Fibroblast of the aortic adventitia (primary cell): ENCODE results near the gene CLEC16A. TPM values are rescaled to one million over a fixed set of nuclear protein-coding genes. Genes with fewer than 3 reads are reported as not detected.

Experiments
- DNase-seq: peaks from one replicate; pipeline ENCODE4 v3.0.0-alpha.2; 2010; ENCODE audit warnings: low read depth
- H3K4me3 ChIP-seq: 2 replicates; pipeline ENCODE4 v1.5.1; 2011; ENCODE audit warnings: low read depth, mild to moderate bottlenecking, control low read depth, low read length, moderate library complexity
- total RNA-seq: library from RNA; depleted of rRNA; stranded (reverse); fragments of >200 nt; gene quantifications from 2 replicates; pipeline ENCODE4 v1.2.3, GENCODE V29; 2012; ENCODE audit warnings: low replicate concordance
- TF ChIP-seq, protein P1 (sequence below): IDR thresholded peaks from 2 replicates; pipeline ENCODE4 v1.5.1; 2011; ENCODE audit warnings: mild to moderate bottlenecking, low read length, control low read depth, inconsistent platforms; ENCODE audit not compliant: insufficient read depth

Gene CLEC16A
- total RNA-seq, 1 donor = 16.3 TPM

DNA sequence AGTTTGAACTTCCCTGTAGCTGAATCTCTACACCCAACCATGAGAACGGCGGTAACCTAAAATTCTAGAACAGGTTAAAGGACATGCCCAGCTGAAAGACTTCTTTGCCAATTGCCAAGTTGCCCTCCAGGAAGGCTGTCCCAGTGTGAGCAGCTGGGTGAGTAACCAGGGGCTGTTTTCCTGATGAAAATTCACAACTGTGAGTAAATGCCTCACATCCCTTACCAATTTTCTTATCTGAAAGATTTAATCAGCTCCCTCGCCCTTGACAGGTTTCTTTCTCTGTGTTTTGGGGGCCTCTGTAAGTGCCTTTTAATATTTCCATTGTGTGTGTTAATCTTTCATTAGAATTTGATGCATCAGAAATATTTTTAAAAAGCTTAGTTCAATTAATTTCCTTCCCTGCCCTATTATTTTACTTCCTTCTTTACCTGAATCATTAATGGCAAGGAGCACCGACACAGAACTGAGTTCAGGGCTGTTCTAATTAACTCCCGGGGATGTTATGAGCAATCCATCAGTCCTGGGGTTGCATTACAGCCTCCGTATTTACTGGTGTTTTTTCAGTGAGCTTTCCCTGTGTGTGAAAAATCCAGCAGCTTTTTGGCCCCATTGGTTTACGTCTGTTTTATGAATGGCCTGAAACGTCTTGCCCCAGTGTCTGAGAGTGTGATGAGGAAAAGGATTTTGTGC, 152.9 kb downstream of the CLEC16A start:
- TF ChIP-seq, protein P1, sequence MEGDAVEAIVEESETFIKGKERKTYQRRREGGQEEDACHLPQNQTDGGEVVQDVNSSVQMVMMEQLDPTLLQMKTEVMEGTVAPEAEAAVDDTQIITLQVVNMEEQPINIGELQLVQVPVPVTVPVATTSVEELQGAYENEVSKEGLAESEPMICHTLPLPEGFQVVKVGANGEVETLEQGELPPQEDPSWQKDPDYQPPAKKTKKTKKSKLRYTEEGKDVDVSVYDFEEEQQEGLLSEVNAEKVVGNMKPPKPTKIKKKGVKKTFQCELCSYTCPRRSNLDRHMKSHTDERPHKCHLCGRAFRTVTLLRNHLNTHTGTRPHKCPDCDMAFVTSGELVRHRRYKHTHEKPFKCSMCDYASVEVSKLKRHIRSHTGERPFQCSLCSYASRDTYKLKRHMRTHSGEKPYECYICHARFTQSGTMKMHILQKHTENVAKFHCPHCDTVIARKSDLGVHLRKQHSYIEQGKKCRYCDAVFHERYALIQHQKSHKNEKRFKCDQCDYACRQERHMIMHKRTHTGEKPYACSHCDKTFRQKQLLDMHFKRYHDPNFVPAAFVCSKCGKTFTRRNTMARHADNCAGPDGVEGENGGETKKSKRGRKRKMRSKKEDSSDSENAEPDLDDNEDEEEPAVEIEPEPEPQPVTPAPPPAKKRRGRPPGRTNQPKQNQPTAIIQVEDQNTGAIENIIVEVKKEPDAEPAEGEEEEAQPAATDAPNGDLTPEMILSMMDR = no peak
- no peak for DNase-seq

DNA sequence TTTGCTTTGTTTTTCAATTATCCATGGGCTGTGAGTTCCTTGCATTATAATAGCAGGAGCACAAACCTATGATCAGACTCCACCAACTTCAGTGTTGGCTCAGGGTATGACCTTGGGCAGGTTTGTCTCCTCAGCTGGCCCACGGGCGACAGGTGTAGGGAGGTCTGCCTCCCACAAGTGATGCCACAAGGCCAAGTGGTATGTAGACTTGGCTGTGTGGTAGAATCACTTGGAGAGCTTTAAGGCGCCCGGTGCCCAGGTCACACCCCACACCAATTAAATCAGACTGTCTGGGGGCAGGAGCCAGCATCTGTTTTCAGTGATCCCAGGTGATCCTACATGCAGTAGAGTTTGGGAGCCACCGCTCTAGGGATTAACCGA, 153.4 kb downstream of the CLEC16A start:
- DNase-seq = no peak
- H3K4me3 ChIP-seq = no peak overlapping the region
- TF ChIP-seq, protein P1 = no peak

More for the DNA sequence above, 152.9 kb downstream of the CLEC16A start:
- H3K4me3 ChIP-seq = no peak overlapping the region

DNA sequence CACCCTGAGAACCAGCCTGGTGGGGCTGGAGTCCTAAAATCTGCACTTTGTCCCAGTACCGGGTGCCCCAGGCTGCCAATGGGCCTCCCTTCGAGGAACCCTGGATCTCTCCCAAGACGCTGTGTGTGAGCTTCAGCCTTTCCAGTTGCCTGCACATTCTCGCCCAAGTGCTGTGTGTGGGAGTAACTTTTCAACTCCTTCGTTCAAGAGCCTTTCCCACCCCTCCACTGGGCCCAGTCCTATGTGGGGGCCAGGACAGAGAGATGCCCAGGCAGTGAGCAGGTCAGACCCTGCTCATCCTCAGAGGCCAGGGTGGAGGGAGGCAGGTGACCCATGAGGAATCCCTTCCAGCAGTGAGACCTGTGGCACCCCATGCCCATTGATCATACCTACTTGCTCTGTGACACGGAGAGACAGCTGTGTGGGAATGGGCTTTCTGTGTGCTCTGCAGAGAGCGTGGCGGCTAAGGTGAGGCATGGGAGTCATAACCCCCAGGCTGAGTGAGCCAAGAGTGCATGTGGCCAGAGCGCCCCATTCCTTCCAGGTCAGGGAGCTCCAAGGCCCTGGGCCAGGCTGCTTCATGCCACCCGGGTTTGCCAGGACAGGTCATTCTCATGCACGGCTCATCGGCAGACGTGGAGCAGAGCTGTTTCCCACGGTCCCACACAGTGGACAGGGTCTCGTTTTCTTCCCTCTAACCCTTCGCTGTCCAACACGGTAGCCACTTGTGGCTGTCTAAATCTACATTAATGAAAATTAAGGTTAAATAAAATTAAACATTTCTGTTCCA, 154.4 kb downstream of the CLEC16A start:
- no peak for DNase-seq
- TF ChIP-seq, protein P1 = no peak
- no peak overlapping the region for H3K4me3 ChIP-seq

DNA sequence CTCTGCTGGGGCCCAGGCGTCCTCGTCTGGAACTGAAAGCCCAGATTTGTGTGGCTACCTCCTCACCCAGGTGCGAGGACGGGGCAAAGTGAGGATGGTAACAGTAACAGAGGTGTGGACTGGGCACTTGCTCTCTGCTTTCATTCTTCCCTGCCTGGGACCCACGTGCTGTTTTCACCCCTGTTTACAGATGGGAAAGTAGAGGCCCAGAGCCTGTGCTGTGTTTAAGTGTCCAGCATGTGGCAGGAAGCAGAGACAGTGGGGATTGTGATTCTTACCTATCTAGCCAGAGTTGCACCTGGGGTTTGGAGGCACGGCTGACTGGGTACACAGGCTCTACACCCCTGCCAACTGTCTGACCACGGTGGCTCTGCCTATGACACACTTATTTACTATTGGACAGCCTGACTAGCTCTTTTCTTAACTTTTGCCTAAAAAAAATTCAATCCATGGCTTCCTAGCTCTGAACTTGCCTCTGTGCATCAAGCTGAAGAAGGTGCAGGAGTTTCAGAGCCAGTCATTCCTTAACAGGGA, 155.4 kb downstream of the CLEC16A start:
- TF ChIP-seq, protein P1 = no peak
- no peak for DNase-seq
- H3K4me3 ChIP-seq = no peak overlapping the region

DNA sequence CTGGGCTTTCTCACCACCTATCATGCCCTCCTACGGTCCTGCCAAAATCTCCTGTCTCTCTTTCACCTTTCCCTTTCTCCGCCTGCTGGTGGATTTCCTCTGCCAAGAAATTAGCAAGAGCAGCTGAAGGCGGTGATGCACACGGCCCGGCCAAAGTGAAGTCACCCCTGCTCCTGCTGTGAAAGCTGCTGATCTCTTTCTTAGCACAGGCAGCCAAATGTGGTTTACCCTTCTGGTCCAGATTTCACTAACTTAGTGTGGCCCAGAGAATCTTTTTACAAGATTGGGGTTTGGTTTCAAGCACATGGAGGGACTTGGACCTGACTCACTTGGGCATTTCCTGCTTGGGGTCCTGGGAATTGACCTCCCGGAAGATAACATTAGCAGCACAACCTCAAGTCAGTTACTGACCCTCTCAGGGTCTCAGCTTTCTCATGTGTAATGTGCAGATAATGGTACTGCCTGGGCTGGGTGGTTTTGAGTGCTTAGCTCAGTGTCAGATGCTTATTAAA, 155.9 kb downstream of the CLEC16A start:
- DNase-seq = peak; percentile 94
- no peak overlapping the region for H3K4me3 ChIP-seq
- TF ChIP-seq, protein P1 = peak; percentile 61

DNA sequence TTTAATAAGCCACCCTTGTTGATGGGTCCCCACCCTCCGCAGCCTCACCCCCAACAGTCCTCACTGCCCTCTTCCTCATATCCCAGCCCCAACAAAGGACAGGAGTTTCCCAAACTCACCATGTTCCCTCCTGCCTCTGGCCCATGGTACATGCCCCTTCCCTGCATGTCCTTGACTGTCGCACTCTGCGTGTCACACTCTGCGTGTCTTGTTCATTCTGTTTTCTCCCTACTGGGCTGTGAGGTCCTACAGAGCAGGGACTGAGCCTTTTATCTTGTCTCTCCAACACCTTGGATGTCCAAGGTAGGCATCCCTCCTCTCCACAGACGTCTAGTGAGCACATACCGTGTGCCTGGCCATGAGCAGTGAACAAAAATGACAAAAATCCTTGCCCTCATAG, 156.9 kb downstream of the CLEC16A start:
- TF ChIP-seq, protein P1 = no peak
- no peak for DNase-seq
- no peak overlapping the region for H3K4me3 ChIP-seq
